Large intestine (tissue), 3 donors: ENCODE measurements around the gene SAPCD1. TPM values are rescaled to one million over a fixed set of nuclear protein-coding genes. Genes with fewer than 3 reads are reported as not detected.
"Not testable (repeated sequence)": the region's sequence is repeated elsewhere in the genome, so short reads cannot be mapped to it uniquely, and the experiment has no call there.

Experiments
- DNase-seq, 2 donors: peaks; one replicate each; pipeline versions ENCODE4 v3.0.0 to v3.0.0-alpha.2; 2013
- H3K27ac ChIP-seq: one replicate; pipeline ENCODE4 v1.5.1; 2013; ENCODE audit warnings: low read length
- H3K27me3 ChIP-seq: 2 replicates; pipeline ENCODE4 v1.6.1; 2013; ENCODE audit warnings: low read length; ENCODE audit not compliant: control insufficient read depth, insufficient read depth
- H3K36me3 ChIP-seq: 2 replicates; pipeline ENCODE4 v1.6.1; 2013; ENCODE audit warnings: low read length; ENCODE audit not compliant: control insufficient read depth, insufficient read depth
- H3K4me1 ChIP-seq: one replicate; pipeline ENCODE4 v1.6.1; 2013; ENCODE audit warnings: low read length; ENCODE audit not compliant: control insufficient read depth, insufficient read depth
- H3K4me3 ChIP-seq: one replicate; pipeline ENCODE4 v1.5.1; 2013; ENCODE audit warnings: low read length
- H3K9me3 ChIP-seq: one replicate; pipeline ENCODE4 v1.6.1; 2013; ENCODE audit warnings: mild to moderate bottlenecking, low read depth, low read length, moderate library complexity; ENCODE audit not compliant: control insufficient read depth
- WGBS: methylation state at CpG from one replicate; pipeline ENCODE4 v1.1.5; 2013; ENCODE audit warnings: low lambda C conversion rate; ENCODE audit not compliant: insufficient coverage; 5-methylcytosine and 5-hydroxymethylcytosine counted together
- polyA plus RNA-seq: library from polyadenylated mRNA; unstranded; fragments of 120-200 nt; gene quantifications from one replicate; pipeline ENCODE4 v1.2.1, GENCODE V29; 2013

Gene SAPCD1
- polyA plus RNA-seq, 1 donor = 15.0 TPM

DNA sequence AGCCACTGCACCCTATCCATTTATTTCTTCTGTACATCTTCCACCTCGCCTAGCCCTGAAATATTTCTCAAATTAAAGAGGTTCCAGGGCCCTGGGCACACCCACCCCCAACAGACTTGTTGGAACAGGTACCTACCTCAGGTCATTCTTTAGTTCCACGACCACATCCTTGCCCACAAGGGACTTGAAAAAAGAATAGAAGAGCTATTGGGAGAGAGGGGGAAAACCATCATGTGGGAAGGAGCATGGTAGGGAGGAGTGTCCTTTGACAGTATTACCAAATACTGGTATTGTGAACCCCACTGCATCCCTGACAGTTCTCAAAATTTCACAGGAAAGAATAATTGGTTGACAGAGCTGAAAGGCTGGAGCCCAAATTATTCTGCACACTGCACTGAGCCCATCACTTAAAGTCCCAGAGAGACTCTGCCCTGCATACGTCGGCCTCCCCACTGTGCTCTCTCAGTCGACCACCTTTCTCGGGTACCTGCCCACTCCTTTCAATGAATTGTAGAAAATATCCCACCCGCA is 43.5 kb downstream of the SAPCD1 start:
- Histone ChIP-seq H3K9me3 (no peaks in the 10 kb centered on the region), H3K36me3 (peaks cover 8% of the 10 kb centered on the region), H3K27ac (peak overlapping the region; percentile 89), H3K27me3 (no peaks in the 10 kb centered on the region), H3K4me3 (peak overlapping the region; percentile 65), H3K4me1 (peaks cover 6% of the 10 kb centered on the region)
- 80% methylated on average over 1 of the region's 7 CpGs for WGBS
- peak in 1 of 2 donors; percentile 14 for DNase-seq

DNA sequence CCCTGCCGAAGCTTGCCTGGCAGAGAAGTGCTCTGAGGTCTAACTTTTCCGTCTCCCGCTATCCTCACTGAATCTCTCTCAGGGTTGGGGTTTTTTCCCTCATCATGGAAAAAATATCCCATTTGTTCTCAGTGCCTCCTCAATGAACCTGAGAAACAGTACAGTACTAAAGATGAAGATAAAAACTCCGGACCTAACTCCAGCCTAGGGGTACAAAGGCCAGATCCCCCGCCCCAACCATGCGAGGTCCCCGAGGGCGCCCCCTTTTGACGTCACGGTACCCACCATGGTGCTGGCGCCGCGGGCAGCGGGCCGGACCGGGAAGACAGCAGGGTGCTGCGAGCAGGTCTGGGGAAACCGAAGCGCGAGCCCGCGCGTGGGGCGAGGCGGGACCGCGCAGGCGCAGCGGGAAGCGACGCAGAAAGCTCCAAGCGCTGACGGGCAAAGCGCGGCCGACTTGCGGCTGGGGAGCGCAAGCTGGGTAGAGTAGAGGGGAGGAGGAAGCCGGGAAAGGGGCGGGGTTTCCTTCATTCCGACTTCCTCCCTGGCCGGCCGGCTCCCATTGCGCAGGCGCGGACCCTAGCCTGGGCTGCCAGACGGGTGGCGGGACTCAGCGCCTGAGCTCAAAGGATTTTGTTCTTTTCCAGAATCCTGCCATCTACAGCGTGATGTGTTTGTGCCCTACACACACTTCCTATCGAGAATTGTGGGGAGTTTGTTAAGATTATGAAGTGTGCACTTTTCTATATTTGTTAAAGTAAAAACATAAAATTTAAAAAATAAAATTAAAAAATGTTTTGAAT is 44.2 kb downstream of the SAPCD1 start, which contains the start of gene LSM2:
Gene LSM2 (minus strand): TSS at position 497 of the 803 bp plus-strand sequence. CDS start 209 bp downstream, at position 288.
- H3K4me3 ChIP-seq = peak within 1 kb of the TSS; percentile 65
- H3K9me3 ChIP-seq = no peaks in the 10 kb centered on the region
- no peaks in the 10 kb centered on the region for H3K27me3 ChIP-seq
- H3K36me3 ChIP-seq = peaks cover 5% of the 10 kb centered on the region
- H3K4me1 ChIP-seq = peaks cover 6% of the 10 kb centered on the region
- no CpG with 5 or more reads among the region's 51 CpGs for WGBS
- peak; percentile 98 for DNase-seq
- H3K27ac ChIP-seq = peak within 1 kb of the TSS; percentile 89

DNA sequence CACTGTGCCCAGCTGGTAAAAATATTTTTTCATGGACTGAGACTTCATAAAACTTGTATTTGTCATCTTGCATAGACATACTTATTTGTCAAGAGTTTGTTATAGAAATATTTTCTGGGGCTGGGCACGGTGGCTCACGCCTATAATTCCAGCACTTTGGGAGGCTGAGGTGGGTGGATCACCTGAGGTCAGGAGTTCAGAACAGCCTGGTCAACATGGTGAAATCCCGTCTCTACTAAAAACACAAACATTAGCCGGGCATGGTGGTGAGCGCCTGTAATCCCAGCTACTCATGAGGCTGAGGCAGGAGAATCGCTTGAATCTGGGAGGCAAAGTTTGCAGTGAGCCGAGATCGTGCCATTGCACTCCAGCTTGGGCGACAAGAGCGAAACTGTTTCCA is 46.1 kb downstream of the SAPCD1 start:
- H3K4me3 ChIP-seq, H3K27ac ChIP-seq, H3K4me1 ChIP-seq, H3K27me3 ChIP-seq, H3K36me3 ChIP-seq, H3K9me3 ChIP-seq, DNase-seq: not testable (repeated sequence)
- WGBS = no CpG with 5 or more reads among the region's 10 CpGs

DNA sequence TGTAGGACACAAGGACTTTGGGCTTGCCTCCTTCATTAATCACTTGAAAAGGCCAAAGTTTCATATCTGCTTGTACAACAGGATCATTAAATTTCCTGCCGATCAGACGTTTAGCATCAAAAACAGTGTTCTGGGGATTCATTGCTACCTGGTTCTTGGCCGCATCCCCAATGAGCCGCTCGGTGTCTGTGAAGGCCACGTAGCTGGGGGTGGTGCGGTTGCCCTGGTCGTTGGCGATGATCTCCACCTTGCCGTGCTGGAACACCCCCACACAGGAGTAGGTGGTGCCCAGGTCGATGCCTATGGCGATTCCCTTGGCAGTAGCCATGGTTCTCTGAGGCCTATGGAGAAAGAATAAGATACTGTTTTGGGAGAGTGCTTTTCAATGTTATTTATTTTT is 49.2 kb downstream of the SAPCD1 start:
- Histone ChIP-seq H3K36me3 (no peaks in the 10 kb centered on the region), H3K27ac (no peak overlapping the region), H3K4me1 (peaks cover 8% of the 10 kb centered on the region), H3K9me3 (no peaks in the 10 kb centered on the region), H3K27me3 (no peaks in the 10 kb centered on the region), H3K4me3 (no peak overlapping the region)
- no peak for DNase-seq
- no CpG with 5 or more reads among the region's 12 CpGs for WGBS

DNA sequence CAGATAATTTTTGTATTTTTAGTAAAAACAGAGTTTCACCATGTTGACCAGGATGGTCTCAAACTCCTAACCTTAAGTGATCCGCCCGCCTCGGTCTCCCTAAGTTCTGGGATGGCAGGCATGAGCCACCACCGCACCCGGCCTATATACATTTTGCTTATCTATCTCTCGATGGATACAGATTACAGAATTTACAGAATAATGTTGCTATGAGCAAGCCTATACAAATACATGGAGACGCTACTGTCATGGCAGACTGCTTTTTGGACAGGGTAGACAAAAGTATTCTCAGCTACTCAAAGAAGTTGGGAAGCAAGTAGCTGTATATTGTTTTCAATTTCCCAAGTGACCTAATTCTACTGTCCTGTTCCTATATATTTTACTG is 51.0 kb downstream of the SAPCD1 start:
- no peak for DNase-seq
- 96% methylated on average over 5 of the region's 7 CpGs for WGBS
- no peaks in the 10 kb centered on the region for H3K27me3 ChIP-seq
- H3K9me3 ChIP-seq = no peaks in the 10 kb centered on the region
- H3K27ac ChIP-seq = peak overlapping the region; percentile 98
- peaks cover 14% of the 10 kb centered on the region for H3K4me1 ChIP-seq
- H3K36me3 ChIP-seq = no peaks in the 10 kb centered on the region
- H3K4me3 ChIP-seq = peak overlapping the region; percentile 37

Other genes starting within 250 kb of the SAPCD1 start
- gene MCCD1, start 233.7 kb upstream of the SAPCD1 start, polyA plus RNA-seq = not detected
- 499 TPM for gene DDX39B, start 220.7 kb upstream of the SAPCD1 start, polyA plus RNA-seq
- 9.1 TPM for gene ATP6V1G2, start 216.0 kb upstream of the SAPCD1 start, polyA plus RNA-seq
- 23.4 TPM for gene NFKBIL1, start 215.0 kb upstream of the SAPCD1 start, polyA plus RNA-seq
- gene LTA, start 190.4 kb upstream of the SAPCD1 start, polyA plus RNA-seq = 0.96 TPM
- gene TNF, start 187.1 kb upstream of the SAPCD1 start, polyA plus RNA-seq = 1.5 TPM
- gene LTB, start 180.2 kb upstream of the SAPCD1 start, polyA plus RNA-seq = 20.1 TPM
- 19.8 TPM for gene LST1, start 176.4 kb upstream of the SAPCD1 start, polyA plus RNA-seq
- gene NCR3, start 169.7 kb upstream of the SAPCD1 start, polyA plus RNA-seq = 1.7 TPM
- 57.1 TPM for gene AIF1, start 147.4 kb upstream of the SAPCD1 start, polyA plus RNA-seq
- gene PRRC2A, start 141.9 kb upstream of the SAPCD1 start, polyA plus RNA-seq = 122 TPM
- 220 TPM for gene BAG6, start 110.0 kb upstream of the SAPCD1 start, polyA plus RNA-seq
- 14.1 TPM for gene APOM, start 106.8 kb upstream of the SAPCD1 start, polyA plus RNA-seq
- gene C6orf47, start 101.9 kb upstream of the SAPCD1 start, polyA plus RNA-seq = 21.5 TPM
- gene GPANK1, start 97.7 kb upstream of the SAPCD1 start, polyA plus RNA-seq = 21.4 TPM
- 196 TPM for gene CSNK2B, start 96.6 kb upstream of the SAPCD1 start, polyA plus RNA-seq
- 18.7 TPM for gene LY6G5B, start 92.7 kb upstream of the SAPCD1 start, polyA plus RNA-seq
- 2.6 TPM for gene LY6G5C, start 81.6 kb upstream of the SAPCD1 start, polyA plus RNA-seq
- 62.5 TPM for gene ABHD16A, start 59.3 kb upstream of the SAPCD1 start, polyA plus RNA-seq
- gene LY6G6F, start 55.8 kb upstream of the SAPCD1 start, polyA plus RNA-seq = 0.07 TPM
- gene LY6G6D, start 47.3 kb upstream of the SAPCD1 start, polyA plus RNA-seq = 0.19 TPM
- 0.25 TPM for gene LY6G6C, start 40.9 kb upstream of the SAPCD1 start, polyA plus RNA-seq
- gene MPIG6B, start 39.3 kb upstream of the SAPCD1 start, polyA plus RNA-seq = 0.88 TPM
- 82.6 TPM for gene DDAH2, start 33.4 kb upstream of the SAPCD1 start, polyA plus RNA-seq
- gene CLIC1, start 26.1 kb upstream of the SAPCD1 start, polyA plus RNA-seq = 486 TPM
- 51.0 TPM for gene MSH5, start 22.7 kb upstream of the SAPCD1 start, polyA plus RNA-seq
- 10.1 TPM for gene VWA7, start 14.7 kb downstream of the SAPCD1 start, polyA plus RNA-seq
- gene VARS1, start 33.1 kb downstream of the SAPCD1 start, polyA plus RNA-seq = 34.2 TPM
- gene LSM2, start 44.3 kb downstream of the SAPCD1 start, polyA plus RNA-seq = 51.4 TPM
- gene HSPA1L, start 52.6 kb downstream of the SAPCD1 start, polyA plus RNA-seq = 2.8 TPM
- 115 TPM for gene HSPA1A, start 52.9 kb downstream of the SAPCD1 start, polyA plus RNA-seq
- 241 TPM for gene HSPA1B, start 65.1 kb downstream of the SAPCD1 start, polyA plus RNA-seq
- gene NEU1, start 100.2 kb downstream of the SAPCD1 start, polyA plus RNA-seq = 174 TPM
- gene SLC44A4, start 116.3 kb downstream of the SAPCD1 start, polyA plus RNA-seq = 157 TPM
- 50.5 TPM for gene EHMT2, start 135.0 kb downstream of the SAPCD1 start, polyA plus RNA-seq
- 11.8 TPM for gene ZBTB12, start 139.4 kb downstream of the SAPCD1 start, polyA plus RNA-seq
- 9.3 TPM for gene C2, start 165.1 kb downstream of the SAPCD1 start, polyA plus RNA-seq
- 37.1 TPM for gene CFB, start 183.4 kb downstream of the SAPCD1 start, polyA plus RNA-seq
- 77.7 TPM for gene NELFE, start 196.3 kb downstream of the SAPCD1 start, polyA plus RNA-seq
- 52.6 TPM for gene SKIC2, start 196.5 kb downstream of the SAPCD1 start, polyA plus RNA-seq
- gene DXO, start 209.5 kb downstream of the SAPCD1 start, polyA plus RNA-seq = 20.0 TPM
- 92.9 TPM for gene C4A, start 219.4 kb downstream of the SAPCD1 start, polyA plus RNA-seq